ENCODE measurements around the gene ANKRD13D.

GRCh38 chr11:67349036-67349435 is 59.9 kb downstream of the ANKRD13D start:
- no peak for TF ChIP-seq POLR2A (IDR thresholded peaks at IDR 0.05; ENCODE audit: control extremely low read depth in 1 of 2, low read depth in 2 of 2, low read length in 2 of 2)
- TF ChIP-seq POLR2AphosphoS5 (IDR thresholded peaks at IDR 0.05; ENCODE audit: low read depth, low read length): no peak
- TF ChIP-seq SIX5 (IDR thresholded peaks at IDR 0.05; ENCODE audit: low read depth, low read length): no peak
- no peak for TF ChIP-seq CHD1 (IDR thresholded peaks at IDR 0.05; ENCODE audit: low read depth, low read length)
- no peak for TF ChIP-seq EZH2 (IDR thresholded peaks at IDR 0.05; ENCODE audit: low read depth, low read length, severe bottlenecking)
- no peak for TF ChIP-seq FOSL1 (IDR thresholded peaks at IDR 0.05; ENCODE audit: insufficient read depth, low read depth, low read length)
- TF ChIP-seq, protein P1, sequence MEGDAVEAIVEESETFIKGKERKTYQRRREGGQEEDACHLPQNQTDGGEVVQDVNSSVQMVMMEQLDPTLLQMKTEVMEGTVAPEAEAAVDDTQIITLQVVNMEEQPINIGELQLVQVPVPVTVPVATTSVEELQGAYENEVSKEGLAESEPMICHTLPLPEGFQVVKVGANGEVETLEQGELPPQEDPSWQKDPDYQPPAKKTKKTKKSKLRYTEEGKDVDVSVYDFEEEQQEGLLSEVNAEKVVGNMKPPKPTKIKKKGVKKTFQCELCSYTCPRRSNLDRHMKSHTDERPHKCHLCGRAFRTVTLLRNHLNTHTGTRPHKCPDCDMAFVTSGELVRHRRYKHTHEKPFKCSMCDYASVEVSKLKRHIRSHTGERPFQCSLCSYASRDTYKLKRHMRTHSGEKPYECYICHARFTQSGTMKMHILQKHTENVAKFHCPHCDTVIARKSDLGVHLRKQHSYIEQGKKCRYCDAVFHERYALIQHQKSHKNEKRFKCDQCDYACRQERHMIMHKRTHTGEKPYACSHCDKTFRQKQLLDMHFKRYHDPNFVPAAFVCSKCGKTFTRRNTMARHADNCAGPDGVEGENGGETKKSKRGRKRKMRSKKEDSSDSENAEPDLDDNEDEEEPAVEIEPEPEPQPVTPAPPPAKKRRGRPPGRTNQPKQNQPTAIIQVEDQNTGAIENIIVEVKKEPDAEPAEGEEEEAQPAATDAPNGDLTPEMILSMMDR (IDR thresholded peaks at IDR 0.05; ENCODE audit: control extremely low read depth in 1 of 3, insufficient read depth in 1 of 3, low read depth in 1 of 3, low read length in 3 of 3): no peak
- TF ChIP-seq CEBPB (IDR thresholded peaks at IDR 0.05; ENCODE audit: low read depth, low read length): no peak
- TF ChIP-seq CHD2 (IDR thresholded peaks at IDR 0.05; ENCODE audit: low read length): no peak
- TF ChIP-seq RAD21 (IDR thresholded peaks at IDR 0.05 in 1 of 2, conservative IDR thresholded peaks at IDR 0.05 in 1 of 2; ENCODE audit: low read depth in 2 of 2, low read length in 2 of 2): no peak
- TF ChIP-seq EGR1 (IDR thresholded peaks at IDR 0.05; ENCODE audit: borderline replicate concordance, low read depth, low read length): no peak
